ENCODE data around the gene WDR20.

GRCh38 chr14:102094101-102094500 is 45.6 kb upstream of the WDR20 start:
- no peak for TF ChIP-seq MAX (IDR thresholded peaks at IDR 0.05)
- no peak for TF ChIP-seq REST (IDR thresholded peaks at IDR 0.05; ENCODE audit: low read depth)

Data from Ishikawa (cell line).